BJ (cell line): Measurements from ENCODE around the gene CLDN2. TPM values are rescaled to one million over a fixed set of nuclear protein-coding genes. Genes with fewer than 3 reads are reported as not detected.

Source experiments
- polyA plus RNA-seq: library from polyadenylated mRNA; depleted of rRNA; stranded (reverse); fragments of >200 nt; gene quantifications from 2 replicates; pipeline ENCODE4 v1.2.3, GENCODE V29; 2011; rRNA removed

The CLDN2 gene
- polyA plus RNA-seq, 1 experiment = not detected

Other genes starting within 250 kb of the CLDN2 start
- gene RNF128, start 193.7 kb upstream of the CLDN2 start, polyA plus RNA-seq = 0.09 and 0.10 TPM in 2 replicates
- gene TBC1D8B, start 117.7 kb upstream of the CLDN2 start, polyA plus RNA-seq = 4.5 and 9.1 TPM in 2 replicates
- 0.06 TPM in 1 of 2 replicates, not detected in the other for gene RIPPLY1, start 17.1 kb upstream of the CLDN2 start, polyA plus RNA-seq
- gene MORC4, start 79.8 kb downstream of the CLDN2 start, polyA plus RNA-seq = 12.3 and 24.2 TPM in 2 replicates
- gene RBM41, start 198.4 kb downstream of the CLDN2 start, polyA plus RNA-seq = 3.0 and 6.5 TPM in 2 replicates